Smooth muscle cell (in vitro differentiated cells): ENCODE results near the gene OLFML2A. TPM values are rescaled to one million over a fixed set of nuclear protein-coding genes. Genes with fewer than 3 reads are reported as not detected.

Experiments
- DNase-seq: peaks from one replicate; lab custom pipeline; 2025; ENCODE audit not compliant: unreplicated experiment; lab: John Stamatoyannopoulos, UW
- H2AFZ ChIP-seq: fragments of 200-600 bp; sonication (generic); 2 replicates; pipeline ENCODE4 v1.6.0; 2016; ENCODE audit warnings: antibody characterized with exemption, low read depth, mild to moderate bottlenecking
- H3F3A ChIP-seq: fragments of 200-600 bp; sonication (generic); 2 replicates; pipeline ENCODE4 v1.6.0; 2017; ENCODE audit warnings: antibody characterized with exemption, low read depth
- H3K27ac ChIP-seq: fragments of 200-600 bp; sonication (generic); 2 replicates; pipeline ENCODE4 v1.5.1; 2016; ENCODE audit warnings: low read depth, mild to moderate bottlenecking
- H3K27me3 ChIP-seq: fragments of 200-600 bp; sonication (generic); 2 replicates; pipeline ENCODE4 v1.6.1; 2016; ENCODE audit warnings: low read depth, mild to moderate bottlenecking
- H3K36me3 ChIP-seq: fragments of 200-600 bp; sonication (generic); 2 replicates; pipeline ENCODE4 v1.5.1; 2016; ENCODE audit warnings: low read depth
- H3K4me1 ChIP-seq: fragments of 200-600 bp; sonication (generic); 2 replicates; pipeline ENCODE4 v1.5.1; 2016; ENCODE audit warnings: low read depth
- H3K4me2 ChIP-seq: fragments of 200-600 bp; sonication (generic); 2 replicates; pipeline ENCODE4 v1.6.0; 2016; ENCODE audit warnings: mild to moderate bottlenecking
- H3K4me3 ChIP-seq: fragments of 200-600 bp; sonication (generic); 2 replicates; pipeline ENCODE4 v1.5.1; 2016; ENCODE audit warnings: mild to moderate bottlenecking
- H3K79me2 ChIP-seq: fragments of 200-600 bp; sonication (generic); 2 replicates; pipeline ENCODE4 v1.6.0; 2016; ENCODE audit warnings: low read depth, mild to moderate bottlenecking
- H3K9ac ChIP-seq: fragments of 200-600 bp; sonication (generic); 2 replicates; pipeline ENCODE4 v1.6.0; 2016; ENCODE audit warnings: low read depth
- H3K9me3 ChIP-seq: fragments of 200-600 bp; sonication (generic); replicated peaks from 2 replicates; pipeline ENCODE4 v1.5.1; 2016; ENCODE audit warnings: low read depth
- H4K20me1 ChIP-seq: fragments of 200-600 bp; sonication (generic); 2 replicates; pipeline ENCODE4 v1.6.0; 2016; ENCODE audit warnings: low read depth
- WGBS: methylation state at CpG from one replicate; pipeline ENCODE4 v1.1.7; 2016; ENCODE audit warnings: low lambda C conversion rate; 5-methylcytosine and 5-hydroxymethylcytosine counted together
- polyA plus RNA-seq: library from polyadenylated mRNA; unstranded; fragments of >200 nt; fragmentation: Nextera tagmentation; extraction: Ambion mirVana; gene quantifications from 2 replicates; pipeline ENCODE4 v1.2.1, GENCODE V29; 2016
- total RNA-seq: library from RNA; depleted of rRNA; stranded (reverse); fragments of >200 nt; gene quantifications from 2 replicates; pipeline ENCODE4 v1.2.3, GENCODE V29; 2014
- TF ChIP-seq, protein P1 (sequence below): fragments of 200-600 bp; sonication (generic); IDR thresholded peaks from 2 replicates; pipeline ENCODE4 v1.5.1; 2017; ENCODE audit warnings: borderline replicate concordance, mild to moderate bottlenecking, antibody characterized with exemption; ENCODE audit not compliant: insufficient read depth, poor library complexity, severe bottlenecking

The OLFML2A gene
- total and polyA plus RNA-seq, 2 experiments from 2014 or later = 3.5 to 17.0 TPM

- no peak overlapping the region for H3K4me2 ChIP-seq
- peaks cover 14% of the 10 kb centered on the region for H3K4me1 ChIP-seq
- no peaks in the 10 kb centered on the region for H3F3A ChIP-seq
- H3K9me3 ChIP-seq = no peaks in the 10 kb centered on the region
- H3K4me3 ChIP-seq = no peak overlapping the region
- no peak overlapping the region for H2AFZ ChIP-seq
- H3K9ac ChIP-seq = no peak overlapping the region
- no peaks in the 10 kb centered on the region for H3K36me3 ChIP-seq
- no peak overlapping the region for H3K27ac ChIP-seq
- no peaks in the 10 kb centered on the region for H4K20me1 ChIP-seq
- 100% methylated on average over 3 of the region's 3 CpGs for WGBS
- H3K27me3 ChIP-seq = no peaks in the 10 kb centered on the region
- TF ChIP-seq, protein P1, sequence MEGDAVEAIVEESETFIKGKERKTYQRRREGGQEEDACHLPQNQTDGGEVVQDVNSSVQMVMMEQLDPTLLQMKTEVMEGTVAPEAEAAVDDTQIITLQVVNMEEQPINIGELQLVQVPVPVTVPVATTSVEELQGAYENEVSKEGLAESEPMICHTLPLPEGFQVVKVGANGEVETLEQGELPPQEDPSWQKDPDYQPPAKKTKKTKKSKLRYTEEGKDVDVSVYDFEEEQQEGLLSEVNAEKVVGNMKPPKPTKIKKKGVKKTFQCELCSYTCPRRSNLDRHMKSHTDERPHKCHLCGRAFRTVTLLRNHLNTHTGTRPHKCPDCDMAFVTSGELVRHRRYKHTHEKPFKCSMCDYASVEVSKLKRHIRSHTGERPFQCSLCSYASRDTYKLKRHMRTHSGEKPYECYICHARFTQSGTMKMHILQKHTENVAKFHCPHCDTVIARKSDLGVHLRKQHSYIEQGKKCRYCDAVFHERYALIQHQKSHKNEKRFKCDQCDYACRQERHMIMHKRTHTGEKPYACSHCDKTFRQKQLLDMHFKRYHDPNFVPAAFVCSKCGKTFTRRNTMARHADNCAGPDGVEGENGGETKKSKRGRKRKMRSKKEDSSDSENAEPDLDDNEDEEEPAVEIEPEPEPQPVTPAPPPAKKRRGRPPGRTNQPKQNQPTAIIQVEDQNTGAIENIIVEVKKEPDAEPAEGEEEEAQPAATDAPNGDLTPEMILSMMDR = no peak
- no peaks in the 10 kb centered on the region for H3K79me2 ChIP-seq
- DNase-seq = no peak
These were observed 5.2 kb downstream of the OLFML2A start for GRCh38 chr9:124781967-124782660.

DNA sequence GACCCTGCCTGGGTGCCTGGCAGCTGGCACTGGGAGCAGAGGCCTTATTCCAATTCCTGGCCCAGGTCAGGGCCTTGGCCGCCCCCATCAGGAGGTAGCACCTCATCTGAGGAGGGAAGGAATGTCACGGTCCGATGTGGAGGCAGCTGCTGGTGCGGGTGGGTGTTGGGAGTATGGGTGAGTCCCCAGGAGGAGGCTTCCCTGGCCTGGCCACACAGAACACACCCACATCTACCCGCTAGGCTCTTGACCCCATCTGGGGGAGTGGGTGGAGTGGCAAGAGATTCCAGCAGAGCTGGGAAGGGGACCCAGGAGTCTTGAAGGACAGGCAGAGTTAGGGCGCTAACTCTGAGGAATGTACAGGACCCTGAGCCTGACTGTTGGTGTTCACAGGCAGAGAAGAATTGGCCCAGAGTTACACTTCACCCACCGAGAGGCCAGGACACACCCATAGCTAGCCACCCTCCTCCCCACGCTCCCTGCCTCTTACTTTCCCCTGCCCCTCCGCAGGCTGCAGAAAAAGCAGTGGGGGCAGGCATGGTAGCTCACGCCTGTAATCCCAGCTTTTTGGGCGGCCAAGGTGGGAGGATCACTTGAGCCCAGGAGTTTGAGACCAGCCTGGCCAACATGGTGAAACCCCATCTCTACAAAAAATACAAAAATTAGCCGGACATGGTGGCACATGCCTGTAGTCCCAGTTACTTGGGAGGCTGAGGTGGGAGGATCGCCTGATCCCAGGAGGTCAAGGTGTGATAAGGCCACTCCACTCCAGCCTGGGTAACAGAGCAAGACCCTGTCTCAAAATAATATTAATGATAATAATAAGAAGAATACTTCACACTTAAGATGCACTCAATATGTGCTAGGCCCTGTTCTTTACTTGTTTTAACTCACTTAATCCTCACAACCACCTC is 6.0 kb downstream of the OLFML2A start:
- no peaks in the 10 kb centered on the region for H3K27me3 ChIP-seq
- H4K20me1 ChIP-seq = no peaks in the 10 kb centered on the region
- no peak overlapping the region for H3K4me3 ChIP-seq
- H3K4me2 ChIP-seq = no peak overlapping the region
- TF ChIP-seq, protein P1 = no peak
- H3K4me1 ChIP-seq = peaks cover 14% of the 10 kb centered on the region
- H3K9ac ChIP-seq = no peak overlapping the region
- H3F3A ChIP-seq = no peaks in the 10 kb centered on the region
- no peak overlapping the region for H3K27ac ChIP-seq
- H3K79me2 ChIP-seq = no peaks in the 10 kb centered on the region
- H3K36me3 ChIP-seq = no peaks in the 10 kb centered on the region
- 84% methylated on average over 13 of the region's 13 CpGs for WGBS
- no peaks in the 10 kb centered on the region for H3K9me3 ChIP-seq
- DNase-seq = no peak
- H2AFZ ChIP-seq = no peak overlapping the region

DNA sequence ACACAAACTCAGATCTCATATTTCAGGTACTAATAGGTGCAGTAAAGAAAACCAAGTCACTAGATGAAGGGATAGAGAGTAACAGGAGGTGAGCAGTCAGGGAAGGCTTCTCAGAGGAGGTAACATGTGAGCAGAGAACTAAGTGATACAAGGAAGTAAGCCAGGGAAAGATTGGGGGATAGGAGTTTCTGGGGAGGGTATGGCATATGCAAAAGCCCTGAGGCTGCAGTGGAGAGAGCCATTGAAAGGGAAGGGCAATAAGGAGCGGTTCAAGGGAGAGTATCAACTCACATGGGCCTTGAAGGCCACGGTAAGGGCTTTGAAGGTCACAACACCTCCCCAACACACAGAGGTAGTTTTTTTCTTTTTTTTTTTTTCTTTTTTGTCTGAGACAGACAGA is 6.9 kb downstream of the OLFML2A start:
- TF ChIP-seq, protein P1 = no peak
- peaks cover 13% of the 10 kb centered on the region for H3K4me1 ChIP-seq
- H3K9ac ChIP-seq = no peak overlapping the region
- no peaks in the 10 kb centered on the region for H3F3A ChIP-seq
- no peak for DNase-seq
- 90% methylated on average over 2 of the region's 2 CpGs for WGBS
- H3K9me3 ChIP-seq = no peaks in the 10 kb centered on the region
- H2AFZ ChIP-seq = no peak overlapping the region
- H3K79me2 ChIP-seq = no peaks in the 10 kb centered on the region
- H3K4me3 ChIP-seq = no peak overlapping the region
- no peak overlapping the region for H3K4me2 ChIP-seq
- H3K27ac ChIP-seq = no peak overlapping the region
- no peaks in the 10 kb centered on the region for H3K36me3 ChIP-seq
- no peaks in the 10 kb centered on the region for H3K27me3 ChIP-seq
- no peaks in the 10 kb centered on the region for H4K20me1 ChIP-seq
